DND-41 (cell line): ENCODE measurements around the gene ARL6IP4.
"Not testable (repeated sequence)": the region's sequence is repeated elsewhere in the genome, so short reads cannot be mapped to it uniquely, and the experiment has no call there.

Source experiments
- ATAC-seq: fragments of 200-7000 bp; cut with Tn5 transposase; 3 replicates; pipeline ENCODE4 v1.9.1; 2021; ENCODE audit warnings: low read depth; ENCODE audit not compliant: insufficient read depth
- DNase-seq: peaks from one replicate; pipeline ENCODE4 v3.0.0-alpha.2; 2020
- H2AFZ ChIP-seq: 2 replicates; pipeline ENCODE4 v1.6.0; 2012; ENCODE audit warnings: low read depth, low read length
- H3K27ac ChIP-seq: 2 replicates; pipeline ENCODE4 v1.5.1; 2012; ENCODE audit warnings: low read length, inconsistent platforms
- H3K27me3 ChIP-seq: fragments of 200-600 bp; sonication (generic); 2 replicates; pipeline ENCODE4 v1.6.0; 2012; ENCODE audit warnings: low read length, mild to moderate bottlenecking, inconsistent platforms; ENCODE audit not compliant: insufficient read depth, poor library complexity
- H3K36me3 ChIP-seq: 2 replicates; pipeline ENCODE4 v1.5.1; 2012; ENCODE audit warnings: low read length, inconsistent platforms; ENCODE audit not compliant: insufficient read depth
- H3K4me1 ChIP-seq: 2 replicates; pipeline ENCODE4 v1.5.1; 2012; ENCODE audit warnings: mild to moderate bottlenecking, low read length; ENCODE audit not compliant: insufficient read depth
- H3K4me2 ChIP-seq: 2 replicates; pipeline ENCODE4 v1.6.0; 2012; ENCODE audit warnings: mild to moderate bottlenecking, moderate library complexity, low read length, inconsistent platforms; ENCODE audit not compliant: insufficient read depth
- H3K4me3 ChIP-seq, 2 experiments: fragments of 200-600 bp in 1 of 2; shearing (Covaris generic) in 1 of 2; 2 replicates each; pipeline ENCODE4 v1.5.1; 2012 to 2016; ENCODE audit warnings: inconsistent platforms in 2 of 2, low read length in 2 of 2, mild to moderate bottlenecking in 2 of 2, low read depth in 1 of 2, moderate library complexity in 1 of 2
- H3K79me2 ChIP-seq: 2 replicates; pipeline ENCODE4 v1.6.0; 2012; ENCODE audit warnings: low read length, inconsistent platforms; ENCODE audit not compliant: insufficient read depth
- H3K9ac ChIP-seq: 2 replicates; pipeline ENCODE4 v1.6.0; 2012; ENCODE audit warnings: low read depth, mild to moderate bottlenecking, inconsistent platforms, low read length, moderate library complexity
- H3K9me3 ChIP-seq: 2 replicates; pipeline ENCODE4 v1.5.1; 2012; ENCODE audit warnings: low read length, moderate library complexity, mild to moderate bottlenecking, inconsistent platforms; ENCODE audit not compliant: insufficient read depth, severe bottlenecking
- H4K20me1 ChIP-seq: 2 replicates; pipeline ENCODE4 v1.6.0; 2012; ENCODE audit warnings: low read length; ENCODE audit not compliant: insufficient read depth
- CTCF ChIP-seq: IDR thresholded peaks from 2 replicates; pipeline ENCODE4 v1.5.1; 2012; ENCODE audit warnings: borderline replicate concordance, low read length, moderate library complexity, mild to moderate bottlenecking; ENCODE audit not compliant: poor library complexity, severe bottlenecking; ENCODE audit errors: extremely low read depth
- EZH2 ChIP-seq: IDR thresholded peaks from 3 replicates; pipeline ENCODE4 v1.6.1; 2012; ENCODE audit warnings: borderline replicate concordance, low read depth, mild to moderate bottlenecking, moderate library complexity, low read length, inconsistent platforms; ENCODE audit not compliant: severe bottlenecking

ARL6IP4 gene

GRCh38 chr12:123011701-123012100 lies 31.2 kb downstream of the ARL6IP4 start:
- H4K20me1 ChIP-seq = no peaks in the 10 kb centered on the region

GRCh38 chr12:123013185-123014095 lies 33.0 kb downstream of the ARL6IP4 start:
- H4K20me1 ChIP-seq = no peaks in the 10 kb centered on the region
- no peaks in the 10 kb centered on the region for H3K4me1 ChIP-seq
- H3K36me3 ChIP-seq = no peaks in the 10 kb centered on the region
- no peak for DNase-seq
- H3K9me3 ChIP-seq = no peaks in the 10 kb centered on the region
- no peaks in the 10 kb centered on the region for H3K79me2 ChIP-seq
- H3K4me3 ChIP-seq = no peak overlapping the region
- no peak overlapping the region for H2AFZ ChIP-seq
- no peak for ATAC-seq
- H3K4me2 ChIP-seq = no peak overlapping the region
- H3K9ac ChIP-seq = no peak overlapping the region
- H3K27ac ChIP-seq = no peak overlapping the region
- TF ChIP-seq CTCF (no peak), EZH2 (no peak)
- H3K27me3 ChIP-seq = no peaks in the 10 kb centered on the region

More at GRCh38 chr12:123011701-123012100, 31.2 kb downstream of the ARL6IP4 start:
- DNase-seq (no peak), ATAC-seq (no peak)
- H3K9me3 ChIP-seq = no peaks in the 10 kb centered on the region
- no peak overlapping the region for H3K27ac ChIP-seq
- no peaks in the 10 kb centered on the region for H3K4me1 ChIP-seq
- no peaks in the 10 kb centered on the region for H3K79me2 ChIP-seq
- no peaks in the 10 kb centered on the region for H3K36me3 ChIP-seq
- no peaks in the 10 kb centered on the region for H3K27me3 ChIP-seq
- H3K4me3 ChIP-seq = no peak overlapping the region
- no peak overlapping the region for H3K9ac ChIP-seq
- H3K4me2 ChIP-seq = no peak overlapping the region
- no peak for TF ChIP-seq CTCF
- no peak for TF ChIP-seq EZH2
- no peak overlapping the region for H2AFZ ChIP-seq

GRCh38 chr12:123014473-123014872 lies 34.0 kb downstream of the ARL6IP4 start:
- not testable (repeated sequence) for H3K36me3 ChIP-seq, H3K9ac ChIP-seq, H3K4me3 ChIP-seq, H3K4me2 ChIP-seq, H3K9me3 ChIP-seq, H4K20me1 ChIP-seq, H3K79me2 ChIP-seq, H3K27me3 ChIP-seq, H2AFZ ChIP-seq, DNase-seq, H3K27ac ChIP-seq, H3K4me1 ChIP-seq, ATAC-seq

- Histone ChIP-seq H3K79me2 (no peaks in the 10 kb centered on the region), H2AFZ (no peak overlapping the region), H3K9me3 (no peaks in the 10 kb centered on the region), H3K4me1 (no peaks in the 10 kb centered on the region), H3K4me3 (no peak overlapping the region), H3K27me3 (no peaks in the 10 kb centered on the region), H4K20me1 (no peaks in the 10 kb centered on the region; the same call in 1 of the 2 replicates), H3K4me2 (no peak overlapping the region), H3K27ac (no peak overlapping the region), H3K36me3 (no peaks in the 10 kb centered on the region), H3K9ac (no peak overlapping the region)
- ATAC-seq (no peak), DNase-seq (no peak)
- no peak for TF ChIP-seq CTCF
- TF ChIP-seq EZH2 = no peak
Observed at GRCh38 chr12:123017753-123018152, 37.3 kb downstream of the ARL6IP4 start.
